ENCODE data around the gene CCDC106.

DNA sequence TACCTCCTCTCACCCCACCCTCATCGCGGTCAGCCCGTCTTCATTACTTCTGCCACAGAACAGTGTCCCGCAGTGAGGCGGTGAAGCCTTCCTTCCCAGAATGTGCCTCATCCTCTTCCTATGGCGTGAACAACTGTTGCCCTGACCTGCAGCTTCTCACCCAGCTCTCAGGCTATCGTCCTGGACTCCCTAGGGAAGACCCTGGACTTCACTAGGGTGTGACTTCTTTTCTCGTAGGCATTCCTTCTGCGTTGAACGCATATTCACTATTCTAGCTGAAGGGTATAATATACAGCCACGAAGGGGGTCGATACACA is 41.6 kb upstream of the CCDC106 start:
- TF ChIP-seq EZH2phosphoT487 (IDR thresholded peaks at IDR 0.05; ENCODE audit: insufficient read depth, low read depth) (no peak), EZH2 (IDR thresholded peaks at IDR 0.05; ENCODE audit: insufficient read depth, poor library complexity, severe bottlenecking) (no peak)

Measured in GM23248 (cell line).